OCI-LY7 (cell line): ENCODE results near the gene SLC34A2.

ENCODE experiments used
- EZH2phosphoT487 ChIP-seq: fragments of 200-600 bp; sonication (generic); IDR thresholded peaks from 2 replicates; pipeline ENCODE4 v1.6.1; 2018; ENCODE audit warnings: low read depth, borderline replicate concordance, mild to moderate bottlenecking, mixed run types, antibody characterized with exemption, low read length, moderate library complexity, mixed read lengths
- TF ChIP-seq, protein P1 (sequence below): fragments of 200-600 bp; sonication (generic); conservative IDR thresholded peaks from 2 replicates; pipeline ENCODE4 v1.5.1; 2014; ENCODE audit warnings: mild to moderate bottlenecking, antibody characterized with exemption, low read length, moderate library complexity, mixed read lengths

DNA sequence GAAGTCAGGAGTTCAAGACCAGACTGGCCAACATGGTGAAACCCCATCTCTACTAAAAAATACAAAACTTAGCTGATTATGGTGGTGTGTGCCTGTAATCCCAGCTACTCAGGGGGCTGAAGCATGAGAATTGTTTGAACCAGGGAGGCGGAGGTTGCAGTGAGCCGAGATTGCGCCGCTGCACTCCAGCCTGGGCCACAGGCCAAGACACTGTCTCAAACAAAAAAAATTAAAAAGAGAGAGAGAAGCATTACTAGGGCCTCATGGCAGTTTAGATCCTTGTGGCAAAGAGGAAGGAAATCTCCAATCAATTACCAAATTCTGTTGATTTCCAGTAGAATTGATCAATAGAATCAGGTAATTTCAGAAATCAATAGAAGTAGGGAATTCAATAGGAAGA is 16.8 kb upstream of the SLC34A2 start:
- TF ChIP-seq, protein P1, sequence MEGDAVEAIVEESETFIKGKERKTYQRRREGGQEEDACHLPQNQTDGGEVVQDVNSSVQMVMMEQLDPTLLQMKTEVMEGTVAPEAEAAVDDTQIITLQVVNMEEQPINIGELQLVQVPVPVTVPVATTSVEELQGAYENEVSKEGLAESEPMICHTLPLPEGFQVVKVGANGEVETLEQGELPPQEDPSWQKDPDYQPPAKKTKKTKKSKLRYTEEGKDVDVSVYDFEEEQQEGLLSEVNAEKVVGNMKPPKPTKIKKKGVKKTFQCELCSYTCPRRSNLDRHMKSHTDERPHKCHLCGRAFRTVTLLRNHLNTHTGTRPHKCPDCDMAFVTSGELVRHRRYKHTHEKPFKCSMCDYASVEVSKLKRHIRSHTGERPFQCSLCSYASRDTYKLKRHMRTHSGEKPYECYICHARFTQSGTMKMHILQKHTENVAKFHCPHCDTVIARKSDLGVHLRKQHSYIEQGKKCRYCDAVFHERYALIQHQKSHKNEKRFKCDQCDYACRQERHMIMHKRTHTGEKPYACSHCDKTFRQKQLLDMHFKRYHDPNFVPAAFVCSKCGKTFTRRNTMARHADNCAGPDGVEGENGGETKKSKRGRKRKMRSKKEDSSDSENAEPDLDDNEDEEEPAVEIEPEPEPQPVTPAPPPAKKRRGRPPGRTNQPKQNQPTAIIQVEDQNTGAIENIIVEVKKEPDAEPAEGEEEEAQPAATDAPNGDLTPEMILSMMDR = no peak
- no peak for TF ChIP-seq EZH2phosphoT487
